Measurements from ENCODE around the gene SIPA1L2.
A peak's percentile ranks its signal among the peaks of the same experiment; 100 is the strongest.

SIPA1L2 gene

DNA sequence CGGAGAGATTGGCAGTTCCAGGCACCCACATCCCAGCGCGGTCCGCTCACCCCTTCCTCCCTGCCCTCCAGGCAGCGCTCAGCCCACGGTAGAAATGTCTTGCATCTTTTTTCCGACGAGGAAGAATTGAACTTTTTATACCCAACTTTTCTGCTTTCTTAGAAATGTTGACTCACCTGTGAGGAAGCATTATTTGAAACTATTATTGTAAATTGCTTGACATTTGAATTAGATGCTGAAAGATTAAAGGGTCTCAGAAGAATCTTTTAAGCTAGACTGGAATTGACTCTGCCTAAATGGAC, 912 bp upstream of the SIPA1L2 start:
- no peak for TF ChIP-seq GATA2 (IDR thresholded peaks at IDR 0.05; ENCODE audit: low read depth, low read length)
- no peak for TF ChIP-seq GATA3 (IDR thresholded peaks at IDR 0.05; ENCODE audit: low read depth, low read length)

DNA sequence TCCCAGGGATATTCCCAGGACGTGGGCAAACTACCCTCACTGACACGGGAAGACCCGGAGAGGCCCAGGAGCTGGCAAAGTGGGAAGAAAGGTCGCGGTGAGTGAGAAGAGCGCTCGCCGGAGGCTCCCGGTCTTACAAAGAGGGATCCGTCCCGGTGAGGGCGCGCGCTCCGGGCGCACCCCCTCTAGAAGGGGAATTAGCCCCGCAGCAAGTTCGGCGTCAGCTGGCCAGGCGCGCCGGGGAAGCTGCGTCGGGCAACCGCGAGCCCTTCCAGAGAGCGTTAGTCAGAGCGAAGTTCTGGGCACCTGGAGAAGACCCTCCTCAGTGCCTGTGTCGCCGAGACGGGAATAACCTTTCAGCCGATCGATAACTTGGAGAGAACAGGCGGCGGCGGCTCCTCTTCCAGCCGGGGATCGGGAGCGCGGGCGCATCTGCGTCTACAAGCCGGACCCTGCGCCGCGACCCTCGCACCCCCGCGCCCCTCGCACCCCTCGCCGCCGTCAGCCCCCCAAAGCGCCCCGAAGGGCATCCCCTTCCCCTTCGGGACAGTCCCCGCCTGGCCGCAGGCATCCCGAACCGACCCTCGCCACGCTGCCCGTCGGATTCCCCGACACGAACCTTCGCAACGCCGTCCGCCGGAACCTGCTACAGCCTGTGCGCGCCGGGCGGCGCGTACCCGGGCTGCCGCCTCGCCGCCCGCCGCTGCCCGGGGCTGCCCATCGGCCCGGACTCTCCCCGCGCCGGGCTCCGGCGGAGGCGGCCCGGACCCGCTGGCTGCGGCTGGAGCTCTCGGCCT, 485 bp downstream of the SIPA1L2 start:
- no peak for TF ChIP-seq GATA3 (IDR thresholded peaks at IDR 0.05; ENCODE audit: low read depth, low read length)
- TF ChIP-seq GATA2 (IDR thresholded peaks at IDR 0.05; ENCODE audit: low read depth, low read length): no peak

DNA sequence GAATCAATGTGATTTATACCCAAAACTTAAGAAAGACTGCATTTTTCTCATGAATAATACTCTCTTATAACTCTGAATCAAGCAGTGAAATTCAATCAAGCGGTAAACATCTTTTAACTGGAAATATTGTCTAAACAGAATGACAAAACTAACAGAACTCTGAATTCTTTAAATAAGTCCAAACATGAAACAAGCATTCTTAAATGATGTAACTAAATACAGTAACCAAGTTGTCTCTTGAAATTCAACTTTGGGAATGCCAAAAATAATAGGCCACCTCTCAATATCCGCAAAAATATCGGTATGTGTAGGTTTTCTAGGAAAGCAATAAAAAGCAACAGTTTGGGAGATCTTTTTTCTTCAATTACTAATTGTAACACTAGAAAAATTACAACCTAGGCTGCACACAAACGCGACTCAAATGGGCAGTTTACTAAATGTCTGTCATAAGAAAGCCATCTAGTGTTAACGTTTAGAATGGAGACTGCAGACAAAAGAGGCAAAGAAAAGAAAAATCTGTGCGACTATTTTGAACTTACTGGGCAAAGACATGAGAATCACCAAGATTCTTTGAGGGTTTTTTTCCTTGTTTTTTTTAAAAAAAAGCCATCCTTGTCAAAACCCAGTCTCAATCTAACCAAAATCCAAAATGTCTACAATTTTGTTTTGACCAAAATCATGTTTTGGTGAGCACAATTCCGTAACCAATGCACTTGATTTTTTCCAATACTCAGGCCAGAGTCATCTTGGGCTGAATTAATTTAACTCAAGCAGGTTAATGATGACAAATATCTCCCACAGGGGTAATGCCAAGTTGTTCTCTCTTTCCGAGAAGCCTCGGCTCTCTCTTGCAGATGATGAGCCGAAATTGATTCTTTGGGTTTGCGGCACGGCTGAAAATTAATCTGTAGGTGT, 1.3 kb downstream of the SIPA1L2 start:
- TF ChIP-seq GATA2 (IDR thresholded peaks at IDR 0.05; ENCODE audit: low read depth, low read length) (no peak), GATA3 (IDR thresholded peaks at IDR 0.05; ENCODE audit: low read depth, low read length) (no peak)

DNA sequence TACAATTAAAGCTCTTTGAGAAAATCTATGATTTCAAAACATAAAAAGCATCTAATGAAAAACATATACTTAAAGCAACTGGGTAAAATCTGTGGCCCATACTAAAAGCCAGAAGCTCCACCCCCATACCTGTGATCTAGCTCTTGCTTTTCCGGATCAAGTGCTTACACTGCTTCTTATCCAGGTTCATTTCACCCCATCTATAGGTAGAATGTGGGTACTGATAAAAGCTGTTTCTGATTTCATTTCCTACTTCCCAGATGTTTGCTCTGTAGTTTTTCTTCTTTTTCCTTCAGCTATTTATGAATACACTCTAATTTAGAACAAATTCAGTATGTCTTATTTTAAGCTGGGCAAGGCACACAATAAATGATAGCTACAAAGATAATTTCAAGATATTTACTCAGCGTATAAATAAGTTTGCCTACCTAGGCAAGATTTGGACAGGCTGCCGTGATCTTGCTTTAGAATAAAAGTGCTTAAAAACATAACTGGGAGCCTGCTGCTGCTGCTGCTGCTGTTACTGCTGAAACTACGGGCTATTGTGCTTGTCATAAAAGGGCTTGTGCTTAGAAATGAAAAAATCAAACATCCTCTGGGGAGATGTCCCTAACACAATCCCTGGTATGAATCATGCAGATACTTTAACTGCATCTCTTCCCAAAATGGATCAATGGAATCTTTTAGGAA, 2.1 kb downstream of the SIPA1L2 start:
- TF ChIP-seq GATA3 (IDR thresholded peaks at IDR 0.05; ENCODE audit: low read depth, low read length) (no peak), GATA2 (IDR thresholded peaks at IDR 0.05; ENCODE audit: low read depth, low read length) (no peak)

DNA sequence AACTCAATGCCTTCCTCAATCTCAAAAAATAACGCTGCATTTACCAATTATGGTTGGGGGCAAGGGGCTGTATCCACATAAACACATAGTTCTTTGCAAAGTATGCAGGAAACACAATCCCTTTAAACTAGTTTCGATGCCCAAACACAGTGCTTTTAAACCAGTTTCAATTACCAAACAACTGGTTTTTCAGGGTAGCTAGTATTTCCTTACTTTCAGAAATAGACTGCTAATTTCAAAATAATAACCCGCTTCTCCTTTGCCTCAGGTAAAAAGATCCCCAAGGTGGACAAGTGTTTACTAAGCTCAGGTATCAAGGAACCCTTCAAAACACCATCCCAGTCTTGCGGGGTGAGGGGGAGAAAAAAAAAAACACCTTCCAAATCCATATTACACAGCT, 2.8 kb downstream of the SIPA1L2 start:
- TF ChIP-seq GATA2 (IDR thresholded peaks at IDR 0.05; ENCODE audit: low read depth, low read length) (no peak), GATA3 (IDR thresholded peaks at IDR 0.05; ENCODE audit: low read depth, low read length) (no peak)

DNA sequence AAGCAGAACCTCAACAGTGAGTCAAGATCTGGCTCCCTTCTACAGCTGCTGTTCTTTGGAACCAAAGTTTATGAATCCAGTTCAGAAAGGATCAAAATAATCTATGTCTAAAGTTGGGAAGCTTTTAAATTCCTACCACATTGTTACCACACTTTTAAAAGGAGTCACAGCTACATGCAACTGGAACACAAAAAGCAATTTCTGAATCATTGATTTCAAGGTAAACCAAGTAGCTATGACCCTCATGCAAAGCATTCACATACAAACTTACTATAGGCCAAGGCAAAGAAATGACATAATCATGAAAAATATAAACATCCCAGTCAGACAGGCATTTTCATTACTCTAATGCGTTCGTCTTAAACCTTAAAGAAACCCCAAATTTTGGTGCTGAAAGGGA, 3.5 kb downstream of the SIPA1L2 start:
- TF ChIP-seq GATA2 (IDR thresholded peaks at IDR 0.05; ENCODE audit: low read depth, low read length) (no peak), GATA3 (IDR thresholded peaks at IDR 0.05; ENCODE audit: low read depth, low read length) (no peak)

DNA sequence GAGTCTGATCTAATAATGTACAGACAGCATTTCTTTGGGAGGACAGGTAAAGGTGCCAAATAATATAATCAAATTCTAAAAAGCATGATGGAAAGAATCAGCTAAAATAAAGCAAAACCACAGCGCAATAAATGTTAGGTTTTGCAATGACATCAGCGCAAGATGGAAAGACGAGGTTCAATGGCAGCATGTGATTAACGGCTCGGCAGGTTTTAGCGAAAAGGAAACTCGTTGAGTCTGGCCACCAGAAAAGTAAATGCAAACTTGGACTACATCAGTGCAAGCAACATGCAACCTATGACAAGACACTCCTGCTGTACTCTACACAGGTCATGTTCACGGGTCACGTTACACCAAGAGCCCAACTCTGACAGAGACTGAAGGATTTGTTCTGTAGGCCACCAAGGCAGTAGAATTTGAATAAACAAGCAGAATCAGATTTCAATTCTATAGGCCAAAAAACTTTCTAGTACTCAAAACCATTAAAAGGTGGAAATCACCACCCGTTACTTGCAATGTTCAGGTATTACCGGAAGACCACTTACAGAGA, 4.5 kb downstream of the SIPA1L2 start:
- TF ChIP-seq GATA3 (IDR thresholded peaks at IDR 0.05; ENCODE audit: low read depth, low read length) (no peak), GATA2 (IDR thresholded peaks at IDR 0.05; ENCODE audit: low read depth, low read length) (no peak)

DNA sequence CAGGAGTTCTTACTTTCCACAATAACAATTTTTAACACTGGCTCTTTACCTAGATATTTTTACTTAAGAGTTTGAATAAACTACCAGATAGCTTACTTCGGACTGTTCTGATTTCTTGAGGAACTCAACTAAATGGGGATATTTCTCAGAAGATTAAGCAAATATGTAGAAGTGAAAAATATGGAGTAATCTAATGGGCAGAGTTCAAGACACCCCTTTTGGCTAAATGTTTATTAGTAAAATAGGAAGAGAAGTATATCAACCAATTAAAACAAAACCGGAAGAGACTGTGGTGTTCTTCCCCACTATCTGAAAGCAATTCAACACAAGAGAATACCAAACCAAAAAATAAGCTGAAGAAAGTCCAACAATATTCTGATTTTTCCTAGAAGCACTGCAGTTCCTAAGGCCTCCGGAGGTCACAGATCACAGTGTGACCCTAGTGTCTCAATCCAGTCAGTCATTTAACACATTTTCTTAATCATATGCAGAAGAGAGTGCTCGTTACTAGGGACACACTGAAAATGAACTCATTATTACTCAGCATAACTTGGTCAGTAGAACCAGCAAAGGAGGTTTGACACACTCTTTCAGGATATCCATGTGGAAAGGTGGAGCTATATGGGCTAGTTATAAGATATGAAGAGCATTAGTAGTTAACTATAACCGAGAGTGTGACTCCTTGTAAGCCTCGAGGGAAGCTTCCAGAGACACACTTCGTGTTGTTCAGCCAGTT, 5.2 kb downstream of the SIPA1L2 start:
- TF ChIP-seq GATA3 (IDR thresholded peaks at IDR 0.05; ENCODE audit: low read depth, low read length) (no peak), GATA2 (IDR thresholded peaks at IDR 0.05; ENCODE audit: low read depth, low read length) (no peak)

DNA sequence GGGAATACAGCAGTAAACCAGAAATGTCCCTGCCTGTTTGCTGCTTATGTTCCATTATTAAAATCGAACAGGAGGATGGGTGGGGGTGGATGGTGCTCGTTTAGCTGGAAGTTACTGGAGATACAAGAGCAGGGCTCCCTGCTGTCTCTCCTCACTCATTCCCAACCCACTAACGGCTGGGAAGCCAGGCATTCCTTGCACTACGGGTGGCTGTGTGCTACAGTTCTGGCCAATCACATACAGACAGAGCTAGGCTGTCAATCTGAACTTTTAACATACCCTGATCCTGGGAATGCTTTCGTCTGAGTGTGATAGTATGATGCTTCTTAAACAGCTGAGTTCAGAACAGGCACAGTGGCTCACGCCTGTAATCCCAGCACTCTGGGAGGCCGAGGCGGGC, 7.0 kb downstream of the SIPA1L2 start:
- TF ChIP-seq GATA2 (IDR thresholded peaks at IDR 0.05; ENCODE audit: low read depth, low read length) (no peak), GATA3 (IDR thresholded peaks at IDR 0.05; ENCODE audit: low read depth, low read length) (no peak)

DNA sequence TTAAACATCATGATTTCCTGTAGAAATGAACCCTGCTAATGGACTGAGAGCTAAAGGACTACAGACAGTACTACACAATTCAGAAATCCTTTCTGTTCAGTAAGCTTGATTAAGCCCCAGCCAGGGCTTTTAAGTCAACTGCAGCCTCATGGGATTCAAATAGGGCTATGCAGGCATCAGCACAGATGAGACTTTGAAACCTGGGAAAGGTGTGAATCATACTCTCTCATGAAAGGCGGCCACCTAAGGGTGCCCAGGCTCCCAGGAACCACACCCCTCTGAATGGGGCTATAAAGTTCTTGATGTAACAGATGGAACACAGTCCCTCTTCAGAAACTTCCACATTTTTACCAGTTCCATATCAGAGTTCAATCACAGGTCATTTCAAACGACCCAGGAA, 7.6 kb downstream of the SIPA1L2 start:
- TF ChIP-seq GATA3 (IDR thresholded peaks at IDR 0.05; ENCODE audit: low read depth, low read length) (no peak), GATA2 (IDR thresholded peaks at IDR 0.05; ENCODE audit: low read depth, low read length) (no peak)

DNA sequence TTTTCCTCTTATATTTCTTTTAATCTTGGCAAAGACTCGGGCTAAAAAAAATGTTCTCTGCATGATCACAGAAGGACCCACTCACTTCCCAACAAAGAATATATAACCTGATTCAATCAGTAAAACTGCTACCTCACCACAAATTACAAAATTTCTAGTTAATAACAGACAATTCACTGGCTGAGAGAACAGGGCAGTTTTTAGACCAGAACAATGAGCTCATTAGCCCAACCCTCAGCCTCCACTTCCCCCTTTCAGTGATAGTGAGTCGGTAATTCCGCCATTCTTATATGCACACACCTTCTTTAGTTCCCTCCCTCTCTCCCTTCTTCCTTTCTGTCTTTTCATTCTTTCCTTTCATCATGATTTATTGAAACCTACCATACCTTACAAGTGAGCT, 8.9 kb downstream of the SIPA1L2 start:
- TF ChIP-seq GATA2 (IDR thresholded peaks at IDR 0.05; ENCODE audit: low read depth, low read length): no peak

DNA sequence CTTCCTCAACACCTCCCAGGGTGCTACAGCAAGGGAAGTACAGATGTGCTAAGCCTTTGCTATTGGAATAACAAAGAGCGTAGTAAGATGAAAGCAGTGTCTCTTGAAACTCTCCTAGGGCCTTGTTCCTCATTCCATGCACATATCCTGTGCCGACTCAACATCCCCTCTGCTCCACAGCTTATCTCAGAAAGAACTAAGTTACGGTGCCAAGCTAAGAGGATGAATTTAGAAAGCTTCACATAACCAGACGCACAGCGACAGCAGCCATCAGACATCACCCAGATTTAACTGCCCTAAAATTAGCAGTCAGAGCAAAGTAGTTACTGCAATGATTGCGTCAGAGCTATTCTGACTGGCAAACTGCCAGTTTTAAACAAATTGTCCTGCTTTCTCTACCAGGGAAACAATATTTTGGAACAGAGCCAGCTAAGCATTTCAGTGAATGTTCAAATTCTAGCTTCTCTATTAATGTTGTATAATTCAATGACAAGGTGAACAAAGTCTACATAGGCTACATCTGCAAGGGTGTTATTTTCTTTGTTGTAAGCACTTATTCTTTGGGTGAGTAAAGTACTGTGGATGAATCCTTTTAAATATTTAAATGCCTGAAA, 9.5 kb downstream of the SIPA1L2 start:
- TF ChIP-seq GATA3 (IDR thresholded peaks at IDR 0.05; ENCODE audit: low read depth, low read length) (no peak), GATA2 (IDR thresholded peaks at IDR 0.05; ENCODE audit: low read depth, low read length) (peak; percentile 73)

DNA sequence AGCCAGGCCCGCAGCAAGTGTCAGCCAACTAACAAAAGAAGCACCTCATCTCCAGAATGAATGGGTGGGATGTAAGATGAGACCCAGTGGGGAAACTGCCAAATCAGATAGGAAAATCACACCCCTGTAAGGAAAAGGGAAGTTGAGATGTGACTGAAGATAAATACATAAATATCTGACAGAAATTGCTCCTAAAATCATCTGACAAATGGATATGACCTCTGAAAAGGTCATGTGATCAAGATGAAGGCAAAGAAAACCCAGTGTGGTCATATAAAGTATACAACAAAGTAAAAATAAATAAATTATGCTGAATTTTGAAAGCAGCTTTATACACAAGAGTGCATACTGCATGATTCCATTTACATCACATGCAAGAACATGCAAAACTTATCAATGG, 12.7 kb downstream of the SIPA1L2 start:
- TF ChIP-seq GATA3 (IDR thresholded peaks at IDR 0.05; ENCODE audit: low read depth, low read length) (no peak), GATA2 (IDR thresholded peaks at IDR 0.05; ENCODE audit: low read depth, low read length) (no peak)

Measured in SH-SY5Y (cell line).